ENCODE results near the gene HOXD8.

DNA sequence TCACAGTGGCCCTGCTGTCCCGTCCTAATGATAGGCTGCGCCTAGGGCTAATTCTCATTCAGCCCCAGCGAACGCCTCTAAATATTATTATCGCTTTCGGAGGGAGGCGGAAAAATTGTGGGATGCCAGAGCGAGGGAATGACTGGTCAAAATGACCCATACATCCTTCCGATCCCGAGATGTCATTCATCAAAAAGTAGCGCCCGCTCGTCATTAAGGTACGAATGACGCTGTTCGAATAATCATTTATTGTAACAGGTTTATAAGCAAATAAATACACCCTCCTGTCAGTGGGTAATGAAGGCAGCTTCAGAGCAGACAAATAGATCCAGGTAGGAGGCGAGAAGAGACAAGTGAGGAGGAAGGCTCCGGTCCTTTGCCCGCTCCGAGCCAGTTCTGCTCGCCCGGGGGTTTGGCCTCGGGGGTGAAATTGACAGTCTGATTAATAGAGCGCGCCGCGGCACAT lies 45.7 kb upstream of the HOXD8 start, which contains the start of gene EVX2:
- TF ChIP-seq, protein P1, sequence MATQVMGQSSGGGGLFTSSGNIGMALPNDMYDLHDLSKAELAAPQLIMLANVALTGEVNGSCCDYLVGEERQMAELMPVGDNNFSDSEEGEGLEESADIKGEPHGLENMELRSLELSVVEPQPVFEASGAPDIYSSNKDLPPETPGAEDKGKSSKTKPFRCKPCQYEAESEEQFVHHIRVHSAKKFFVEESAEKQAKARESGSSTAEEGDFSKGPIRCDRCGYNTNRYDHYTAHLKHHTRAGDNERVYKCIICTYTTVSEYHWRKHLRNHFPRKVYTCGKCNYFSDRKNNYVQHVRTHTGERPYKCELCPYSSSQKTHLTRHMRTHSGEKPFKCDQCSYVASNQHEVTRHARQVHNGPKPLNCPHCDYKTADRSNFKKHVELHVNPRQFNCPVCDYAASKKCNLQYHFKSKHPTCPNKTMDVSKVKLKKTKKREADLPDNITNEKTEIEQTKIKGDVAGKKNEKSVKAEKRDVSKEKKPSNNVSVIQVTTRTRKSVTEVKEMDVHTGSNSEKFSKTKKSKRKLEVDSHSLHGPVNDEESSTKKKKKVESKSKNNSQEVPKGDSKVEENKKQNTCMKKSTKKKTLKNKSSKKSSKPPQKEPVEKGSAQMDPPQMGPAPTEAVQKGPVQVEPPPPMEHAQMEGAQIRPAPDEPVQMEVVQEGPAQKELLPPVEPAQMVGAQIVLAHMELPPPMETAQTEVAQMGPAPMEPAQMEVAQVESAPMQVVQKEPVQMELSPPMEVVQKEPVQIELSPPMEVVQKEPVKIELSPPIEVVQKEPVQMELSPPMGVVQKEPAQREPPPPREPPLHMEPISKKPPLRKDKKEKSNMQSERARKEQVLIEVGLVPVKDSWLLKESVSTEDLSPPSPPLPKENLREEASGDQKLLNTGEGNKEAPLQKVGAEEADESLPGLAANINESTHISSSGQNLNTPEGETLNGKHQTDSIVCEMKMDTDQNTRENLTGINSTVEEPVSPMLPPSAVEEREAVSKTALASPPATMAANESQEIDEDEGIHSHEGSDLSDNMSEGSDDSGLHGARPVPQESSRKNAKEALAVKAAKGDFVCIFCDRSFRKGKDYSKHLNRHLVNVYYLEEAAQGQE (IDR thresholded peaks at IDR 0.05; ENCODE audit: insufficient read depth in 1 of 2, low read depth in 2 of 2, low read length in 2 of 2) = no peak
- TF ChIP-seq FOXP2 (optimal IDR thresholded peaks at IDR 0.05; ENCODE audit: borderline replicate concordance, extremely low read depth, extremely low read length, insufficient read depth) = no peak
